Left ventricle myocardium inferior (tissue), 1 donor: Measurements from ENCODE around the gene C2CD4C. TPM values are rescaled to one million over a fixed set of nuclear protein-coding genes. Genes with fewer than 3 reads are reported as not detected.

Experiments
- DNase-seq: peaks from one replicate; pipeline ENCODE4 v3.0.0-alpha.2; 2020
- H3K27ac ChIP-seq: fragments of 200-600 bp; replicated peaks from 2 replicates; pipeline ENCODE4 v1.8.0; 2021
- H3K27me3 ChIP-seq: fragments of 200-600 bp; 2 replicates; pipeline ENCODE4 v1.8.0; 2021; ENCODE audit warnings: low read depth
- H3K36me3 ChIP-seq: fragments of 200-600 bp; 2 replicates; pipeline ENCODE4 v1.8.0; 2021
- H3K4me1 ChIP-seq: fragments of 200-600 bp; 2 replicates; pipeline ENCODE4 v1.8.0; 2021
- H3K4me3 ChIP-seq: fragments of 200-600 bp; 2 replicates; pipeline ENCODE4 v1.8.0; 2021; ENCODE audit warnings: mild to moderate bottlenecking, moderate library complexity
- H3K9me3 ChIP-seq: fragments of 200-600 bp; replicated peaks from 2 replicates; pipeline ENCODE4 v1.8.0; 2021
- CTCF ChIP-seq: fragments of 200-600 bp; IDR thresholded peaks from 2 replicates; pipeline ENCODE4 v1.8.0; 2021; ENCODE audit warnings: antibody characterized with exemption, mild to moderate bottlenecking, borderline replicate concordance
- intact Hi-C: fragments of 100-400 bp; cut with micrococcal nuclease; formaldehyde crosslinking; loops from one replicate; pipeline ENCODE4 v1.11.0; 2022
- total RNA-seq: library from RNA; stranded (reverse); fragmentation: NEBNext Ultra II Directional; extraction: Animal tissue kit (Norgen Biotek cat#: 25700); gene quantifications from one replicate; pipeline ENCODE4 v1.2.1, GENCODE V29; 2021
- donor health status: DM: no; HTN: yes; CAD: no; lungs with severe emphysema.

The C2CD4C gene
- total RNA-seq, 1 donor from 2014 or later: 0.63 TPM

GRCh38 chr19:440391-441212 is 31.7 kb upstream of the C2CD4C start:
- Histone ChIP-seq H3K36me3 (peaks cover 13% of the 10 kb centered on the region), H3K27ac (no peak overlapping the region), H3K4me3 (no peak overlapping the region), H3K27me3 (no peaks in the 10 kb centered on the region), H3K4me1 (peaks cover 9% of the 10 kb centered on the region), H3K9me3 (no peaks in the 10 kb centered on the region)
- no peak for DNase-seq
- no peak for TF ChIP-seq CTCF
- intact Hi-C loops: no loop called here

- H3K4me1 ChIP-seq: peaks cover 11% of the 10 kb centered on the region
- H3K27me3 ChIP-seq: no peaks in the 10 kb centered on the region
- H3K4me3 ChIP-seq: no peak overlapping the region
- no peak for DNase-seq
- intact Hi-C loops: no loop called here
- no peaks in the 10 kb centered on the region for H3K9me3 ChIP-seq
- H3K27ac ChIP-seq: no peak overlapping the region
- TF ChIP-seq CTCF: no peak
- H3K36me3 ChIP-seq: peaks cover 17% of the 10 kb centered on the region
These were observed 30.4 kb upstream of the C2CD4C start for GRCh38 chr19:439167-439900.

- TF ChIP-seq CTCF: no peak
- no peak for DNase-seq
These were observed 29.5 kb upstream of the C2CD4C start for GRCh38 chr19:438416-438958.

GRCh38 chr19:437041-437440 is 28.1 kb upstream of the C2CD4C start:
- H3K4me3 ChIP-seq: no peak overlapping the region
- H3K27ac ChIP-seq: no peak overlapping the region
- peaks cover 21% of the 10 kb centered on the region for H3K36me3 ChIP-seq
- no peaks in the 10 kb centered on the region for H3K9me3 ChIP-seq
- no peak for DNase-seq
- no peaks in the 10 kb centered on the region for H3K27me3 ChIP-seq
- peaks cover 11% of the 10 kb centered on the region for H3K4me1 ChIP-seq
- intact Hi-C loops: no loop called here
- TF ChIP-seq CTCF: no peak

More at GRCh38 chr19:438416-438958, 29.5 kb upstream of the C2CD4C start:
- H3K27me3 ChIP-seq: no peaks in the 10 kb centered on the region
- H3K36me3 ChIP-seq: peaks cover 21% of the 10 kb centered on the region
- no peak overlapping the region for H3K4me3 ChIP-seq
- H3K4me1 ChIP-seq: peaks cover 11% of the 10 kb centered on the region
- intact Hi-C loops: no loop called here
- no peak overlapping the region for H3K27ac ChIP-seq
- H3K9me3 ChIP-seq: no peaks in the 10 kb centered on the region

- Histone ChIP-seq H3K9me3 (no peaks in the 10 kb centered on the region), H3K4me1 (peaks cover 11% of the 10 kb centered on the region), H3K4me3 (no peak overlapping the region), H3K36me3 (peaks cover 21% of the 10 kb centered on the region), H3K27me3 (no peaks in the 10 kb centered on the region), H3K27ac (no peak overlapping the region)
- intact Hi-C loops: no loop called here
- DNase-seq: no peak
- TF ChIP-seq CTCF: no peak
These were observed 27.5 kb upstream of the C2CD4C start for GRCh38 chr19:436413-436950.
